Heart left ventricle (tissue), 13 donors: Measurements from ENCODE around the gene SCAI.

Experiments used
- CTCF ChIP-seq, 12 donors: fragments of 200-600 bp; sonication (generic) in 4 of 12; IDR thresholded peaks; one replicate each; pipeline versions ENCODE4 v1.5.0 to v1.8.0; 2018 to 2022; ENCODE audit warnings: antibody characterized with exemption in 12 of 12, mild to moderate bottlenecking in 5 of 12
- POLR2A ChIP-seq, 2 donors: fragments of 450-650 bp; IDR thresholded peaks; one replicate each; pipeline ENCODE4 v1.6.1; 2017; ENCODE audit warnings: antibody characterized with exemption in 2 of 2, mild to moderate bottlenecking in 2 of 2, moderate library complexity in 2 of 2
- donor health status: ischemic (EF 13 %, LVEDD 7.1; RV severe dilation, severe dysfunction).
- donor health status: DM: no; HTN: yes; CAD: no.
- donor health status: DM: no; HTN: no; CAD: no.
- donor health status: ischemic (EF 25% LVEDD 6.9; RV normal size, moderate dysfunction).
- donor health status: ischemic (EF 25% LVEDD 5.7; RV mildly dilated, moderate dysfunction).
- donor health status: ischemic (EF 35%, LVEDD 5.7; RV mildly dilated, moderate dysfunction).
- donor health status: nonischemic (EF 11% LVEDD 7.7; RV severe dilation, severe dysfunction).
- donor health status: DM: yes; HTN: yes; CAD: no.
- donor health status: PGD.
- donor health status: ischemic (EF 29% LVEDD 5.4; RV normal size, mild dysfunction).
- donor health status: nonischemic (EF 23%, LVEDD 6.1; RV moderate dilation, normal function).

- TF ChIP-seq CTCF (IDR thresholded peaks at IDR 0.05) (no peak), POLR2A (IDR thresholded peaks at IDR 0.05) (no peak)
Observed at GRCh38 chr9:125103770-125104460, 39.4 kb downstream of the SCAI start.
